GM19240 (cell line): ENCODE data around the gene PARVB.

Source experiments
- DNase-seq: peaks from one replicate; pipeline ENCODE4 v3.0.0; 2011; ENCODE audit warnings: low spot score; ENCODE audit not compliant: insufficient read length

Gene PARVB

GRCh38 chr22:44180706-44181032, 156.6 kb downstream of the PARVB start, which contains the start of gene PARVG:
TSS of gene PARVG (plus strand) at chr22:44180925. CDS start at chr22:44183330, 2,405 bp downstream.
- peak; percentile 72 for DNase-seq

GRCh38 chr22:44181033-44181911, 157.2 kb downstream of the PARVB start:
- DNase-seq = no peak

GRCh38 chr22:44181912-44182587, 157.9 kb downstream of the PARVB start:
- DNase-seq = no peak

- no peak for DNase-seq
Observed at GRCh38 chr22:44182588-44183286, 158.6 kb downstream of the PARVB start.

GRCh38 chr22:44183287-44183588, 159.1 kb downstream of the PARVB start:
- no peak for DNase-seq

GRCh38 chr22:44184006-44184405, 159.9 kb downstream of the PARVB start:
- DNase-seq = no peak

GRCh38 chr22:44185237-44186120, 161.4 kb downstream of the PARVB start:
- no peak for DNase-seq

GRCh38 chr22:44186121-44186510, 162.0 kb downstream of the PARVB start:
- DNase-seq = no peak

- DNase-seq = no peak
Observed at GRCh38 chr22:44186737-44187136, 162.6 kb downstream of the PARVB start.

- no peak for DNase-seq
Observed at GRCh38 chr22:44187652-44188230, 163.6 kb downstream of the PARVB start.

- DNase-seq = no peak
Observed at GRCh38 chr22:44188316-44188715, 164.2 kb downstream of the PARVB start.

GRCh38 chr22:44188986-44189630, 165.0 kb downstream of the PARVB start:
- DNase-seq = no peak

- DNase-seq = no peak
Observed at GRCh38 chr22:44190381-44190976, 166.4 kb downstream of the PARVB start.

- no peak for DNase-seq
Observed at GRCh38 chr22:44191036-44191454, 166.9 kb downstream of the PARVB start.

GRCh38 chr22:44192098-44192815, 168.2 kb downstream of the PARVB start:
- DNase-seq = no peak

GRCh38 chr22:44192816-44193534, 168.9 kb downstream of the PARVB start:
- DNase-seq = no peak

- no peak for DNase-seq
Observed at GRCh38 chr22:44193535-44193891, 169.4 kb downstream of the PARVB start.

GRCh38 chr22:44194569-44194968, 170.5 kb downstream of the PARVB start:
- no peak for DNase-seq
